Neural cell (in vitro differentiated cells): ENCODE measurements around the gene TNS1. TPM values are rescaled to one million over a fixed set of nuclear protein-coding genes. Genes with fewer than 3 reads are reported as not detected.

Experiments
- H2AFZ ChIP-seq: fragments of 200-600, 300-800 bp; sonication (generic), shearing (Covaris generic); 2 replicates; pipeline ENCODE4 v1.6.0; 2014; ENCODE audit warnings: low read depth, mild to moderate bottlenecking, antibody characterized with exemption, low read length, moderate library complexity
- H3F3A ChIP-seq: fragments of 200-600 bp; shearing (Covaris generic); 2 replicates; pipeline ENCODE4 v1.6.1; 2016; ENCODE audit warnings: mild to moderate bottlenecking, moderate library complexity, mixed read lengths, antibody characterized with exemption, low read length; ENCODE audit not compliant: insufficient read depth, poor library complexity, severe bottlenecking
- H3K27ac ChIP-seq: fragments of 200-600, 300-800 bp; sonication (generic), shearing (Covaris generic); 2 replicates; pipeline ENCODE4 v1.5.1; 2014; ENCODE audit warnings: mild to moderate bottlenecking, low read length, moderate library complexity
- H3K27me3 ChIP-seq: fragments of 300-800, 200-600 bp; sonication (generic), shearing (Covaris generic); 2 replicates; pipeline ENCODE4 v1.6.0; 2014; ENCODE audit warnings: mild to moderate bottlenecking, low read depth, low read length, moderate library complexity; ENCODE audit not compliant: insufficient read depth
- H3K36me3 ChIP-seq: fragments of 300-800, 200-600 bp; sonication (generic), shearing (Covaris generic); 2 replicates; pipeline ENCODE4 v1.5.1; 2014; ENCODE audit warnings: mild to moderate bottlenecking, antibody characterized with exemption, low read length, moderate library complexity; ENCODE audit not compliant: insufficient read depth
- H3K4me2 ChIP-seq: fragments of 300-800, 200-600 bp; sonication (generic), shearing (Covaris generic); 2 replicates; pipeline ENCODE4 v1.6.0; 2014; ENCODE audit warnings: mild to moderate bottlenecking, low read length
- H3K4me3 ChIP-seq: fragments of 300-800, 200-600 bp; sonication (generic), shearing (Covaris generic); 2 replicates; pipeline ENCODE4 v1.5.1; 2014; ENCODE audit warnings: mild to moderate bottlenecking, low read length, moderate library complexity
- H3K79me2 ChIP-seq: fragments of 200-600 bp; shearing (Covaris generic); replicated peaks from 2 replicates; pipeline ENCODE4 v1.6.0; 2014; ENCODE audit warnings: mild to moderate bottlenecking, low read length, moderate library complexity; ENCODE audit not compliant: insufficient read depth
- H3K9ac ChIP-seq: fragments of 300-800, 200-600 bp; sonication (generic), shearing (Covaris generic); 2 replicates; pipeline ENCODE4 v1.6.1; 2016; ENCODE audit warnings: mild to moderate bottlenecking, low read length, mixed read lengths
- H3K9me2 ChIP-seq: fragments of 200-600 bp; shearing (Covaris generic); 2 replicates; pipeline ENCODE4 v1.6.1; 2016; ENCODE audit warnings: mild to moderate bottlenecking, low read length, mixed read lengths; ENCODE audit not compliant: insufficient read depth
- H3K9me3 ChIP-seq: fragments of 200-600, 300-800 bp; sonication (generic), shearing (Covaris generic); 2 replicates; pipeline ENCODE4 v1.6.1; 2016; ENCODE audit warnings: mild to moderate bottlenecking, mixed run types, low read length, moderate library complexity, mixed read lengths
- H4K20me1 ChIP-seq: fragments of 200-600 bp; shearing (Covaris generic); 2 replicates; pipeline ENCODE4 v1.6.1; 2016; ENCODE audit warnings: mild to moderate bottlenecking, mixed run types; ENCODE audit not compliant: insufficient read depth
- EP300 ChIP-seq: fragments of 450-650 bp; conservative IDR thresholded peaks from 2 replicates; pipeline ENCODE4 v1.6.1; 2014; ENCODE audit warnings: antibody characterized with exemption, mild to moderate bottlenecking, moderate library complexity; ENCODE audit not compliant: poor library complexity, severe bottlenecking
- EZH2 ChIP-seq: fragments of 200-600, 300-800 bp; shearing (Covaris generic), sonication (generic); IDR thresholded peaks from 2 replicates; pipeline ENCODE4 v1.6.1; 2014; ENCODE audit warnings: antibody characterized with exemption, low read length, borderline replicate concordance, mild to moderate bottlenecking; ENCODE audit not compliant: insufficient read depth, poor library complexity, severe bottlenecking
- MXI1 ChIP-seq: fragments of 450-650 bp; conservative IDR thresholded peaks from 2 replicates; pipeline ENCODE4 v1.6.1; 2014; ENCODE audit warnings: antibody characterized with exemption, mild to moderate bottlenecking; ENCODE audit not compliant: poor library complexity, severe bottlenecking
- POLR2AphosphoS5 ChIP-seq: IDR thresholded peaks from 2 replicates; pipeline ENCODE4 v1.6.1; 2012
- RAD21 ChIP-seq: fragments of 450-650 bp; conservative IDR thresholded peaks from 2 replicates; pipeline ENCODE4 v1.6.1; 2014; ENCODE audit warnings: antibody characterized with exemption, mild to moderate bottlenecking, moderate library complexity
- SMC3 ChIP-seq: fragments of 450-650 bp; conservative IDR thresholded peaks from 2 replicates; pipeline ENCODE4 v1.6.1; 2014; ENCODE audit warnings: antibody characterized with exemption, mild to moderate bottlenecking, moderate library complexity; ENCODE audit not compliant: poor library complexity
- TAF1 ChIP-seq: IDR thresholded peaks from 2 replicates; pipeline ENCODE4 v1.6.1; 2012; ENCODE audit warnings: low read depth
- polyA plus RNA-seq: library from polyadenylated mRNA; depleted of rRNA; stranded (reverse); fragments of >200 nt; gene quantifications from 2 replicates; pipeline ENCODE4 v1.2.3, GENCODE V29; 2014
- TF ChIP-seq, protein P1 (sequence below): IDR thresholded peaks from 2 replicates; pipeline ENCODE4 v1.6.1; 2012; ENCODE audit warnings: borderline replicate concordance
- TF ChIP-seq, protein P2 (sequence below): fragments of 450-650 bp; IDR thresholded peaks from 2 replicates; pipeline ENCODE4 v1.5.1; 2014; ENCODE audit warnings: antibody characterized with exemption, mild to moderate bottlenecking, moderate library complexity; ENCODE audit not compliant: poor library complexity, severe bottlenecking

The TNS1 gene
- polyA plus RNA-seq, 1 donor from 2014 or later = 1.5 TPM

DNA sequence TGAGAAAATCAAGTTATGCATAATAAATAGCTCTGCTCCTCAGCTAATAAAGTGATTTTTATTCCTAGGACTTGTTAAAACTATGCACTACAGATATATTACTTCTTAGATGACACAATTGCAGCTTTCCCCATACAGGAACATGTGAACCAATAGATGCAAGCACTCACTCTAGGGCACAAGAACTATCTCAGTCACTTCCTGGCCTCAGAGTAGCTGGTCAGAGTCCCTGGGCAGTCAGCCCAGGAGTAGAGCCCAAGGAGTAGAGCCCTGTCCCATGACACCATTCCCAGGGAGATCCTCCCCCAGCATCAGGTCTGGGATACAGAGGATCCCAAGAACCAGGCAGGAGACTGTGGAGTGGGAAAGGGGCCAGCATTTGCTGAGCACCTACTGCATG lies 2.7 kb downstream of the TNS1 start:
- H3K79me2 ChIP-seq = no peaks in the 10 kb centered on the region
- no peak overlapping the region for H3K4me2 ChIP-seq
- no peak overlapping the region for H2AFZ ChIP-seq
- no peak overlapping the region for H3K27ac ChIP-seq
- no peaks in the 10 kb centered on the region for H3F3A ChIP-seq
- H3K36me3 ChIP-seq = no peaks in the 10 kb centered on the region
- H3K9ac ChIP-seq = no peak overlapping the region
- no peaks in the 10 kb centered on the region for H4K20me1 ChIP-seq
- no peaks in the 10 kb centered on the region for H3K9me3 ChIP-seq
- H3K4me3 ChIP-seq = no peak overlapping the region
- no peaks in the 10 kb centered on the region for H3K27me3 ChIP-seq
- no peaks in the 10 kb centered on the region for H3K9me2 ChIP-seq
- TF ChIP-seq, protein P1, sequence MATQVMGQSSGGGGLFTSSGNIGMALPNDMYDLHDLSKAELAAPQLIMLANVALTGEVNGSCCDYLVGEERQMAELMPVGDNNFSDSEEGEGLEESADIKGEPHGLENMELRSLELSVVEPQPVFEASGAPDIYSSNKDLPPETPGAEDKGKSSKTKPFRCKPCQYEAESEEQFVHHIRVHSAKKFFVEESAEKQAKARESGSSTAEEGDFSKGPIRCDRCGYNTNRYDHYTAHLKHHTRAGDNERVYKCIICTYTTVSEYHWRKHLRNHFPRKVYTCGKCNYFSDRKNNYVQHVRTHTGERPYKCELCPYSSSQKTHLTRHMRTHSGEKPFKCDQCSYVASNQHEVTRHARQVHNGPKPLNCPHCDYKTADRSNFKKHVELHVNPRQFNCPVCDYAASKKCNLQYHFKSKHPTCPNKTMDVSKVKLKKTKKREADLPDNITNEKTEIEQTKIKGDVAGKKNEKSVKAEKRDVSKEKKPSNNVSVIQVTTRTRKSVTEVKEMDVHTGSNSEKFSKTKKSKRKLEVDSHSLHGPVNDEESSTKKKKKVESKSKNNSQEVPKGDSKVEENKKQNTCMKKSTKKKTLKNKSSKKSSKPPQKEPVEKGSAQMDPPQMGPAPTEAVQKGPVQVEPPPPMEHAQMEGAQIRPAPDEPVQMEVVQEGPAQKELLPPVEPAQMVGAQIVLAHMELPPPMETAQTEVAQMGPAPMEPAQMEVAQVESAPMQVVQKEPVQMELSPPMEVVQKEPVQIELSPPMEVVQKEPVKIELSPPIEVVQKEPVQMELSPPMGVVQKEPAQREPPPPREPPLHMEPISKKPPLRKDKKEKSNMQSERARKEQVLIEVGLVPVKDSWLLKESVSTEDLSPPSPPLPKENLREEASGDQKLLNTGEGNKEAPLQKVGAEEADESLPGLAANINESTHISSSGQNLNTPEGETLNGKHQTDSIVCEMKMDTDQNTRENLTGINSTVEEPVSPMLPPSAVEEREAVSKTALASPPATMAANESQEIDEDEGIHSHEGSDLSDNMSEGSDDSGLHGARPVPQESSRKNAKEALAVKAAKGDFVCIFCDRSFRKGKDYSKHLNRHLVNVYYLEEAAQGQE = no peak
- TF ChIP-seq SMC3 = no peak
- no peak for TF ChIP-seq EP300
- TF ChIP-seq POLR2AphosphoS5 = no peak
- no peak for TF ChIP-seq MXI1
- TF ChIP-seq TAF1 = no peak

DNA sequence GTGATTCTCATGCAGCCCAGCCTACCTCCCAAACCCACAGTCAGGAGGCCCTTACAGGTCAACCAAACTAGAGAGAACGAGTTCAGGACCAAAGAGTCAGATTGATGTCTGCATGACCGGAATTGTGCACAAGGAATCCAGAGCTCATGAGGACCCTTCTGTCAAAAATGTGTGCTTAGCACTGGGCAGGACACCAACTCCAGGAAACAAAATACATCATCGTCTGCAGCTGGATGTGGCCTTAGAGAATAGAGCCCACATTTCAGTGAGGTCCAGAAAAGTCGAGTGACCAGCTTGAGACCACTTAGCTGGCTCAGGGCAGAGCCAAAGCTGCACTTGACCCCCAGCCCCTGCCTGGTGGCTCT lies 3.2 kb downstream of the TNS1 start:
- Histone ChIP-seq H3K9me2 (no peaks in the 10 kb centered on the region), H3K27ac (no peak overlapping the region), H3K27me3 (no peaks in the 10 kb centered on the region), H3K9me3 (no peaks in the 10 kb centered on the region), H3F3A (no peaks in the 10 kb centered on the region), H3K36me3 (no peaks in the 10 kb centered on the region), H3K9ac (no peak overlapping the region), H2AFZ (no peak overlapping the region), H4K20me1 (no peaks in the 10 kb centered on the region), H3K4me3 (no peak overlapping the region), H3K79me2 (no peaks in the 10 kb centered on the region), H3K4me2 (no peak overlapping the region)
- TF ChIP-seq, protein P2, sequence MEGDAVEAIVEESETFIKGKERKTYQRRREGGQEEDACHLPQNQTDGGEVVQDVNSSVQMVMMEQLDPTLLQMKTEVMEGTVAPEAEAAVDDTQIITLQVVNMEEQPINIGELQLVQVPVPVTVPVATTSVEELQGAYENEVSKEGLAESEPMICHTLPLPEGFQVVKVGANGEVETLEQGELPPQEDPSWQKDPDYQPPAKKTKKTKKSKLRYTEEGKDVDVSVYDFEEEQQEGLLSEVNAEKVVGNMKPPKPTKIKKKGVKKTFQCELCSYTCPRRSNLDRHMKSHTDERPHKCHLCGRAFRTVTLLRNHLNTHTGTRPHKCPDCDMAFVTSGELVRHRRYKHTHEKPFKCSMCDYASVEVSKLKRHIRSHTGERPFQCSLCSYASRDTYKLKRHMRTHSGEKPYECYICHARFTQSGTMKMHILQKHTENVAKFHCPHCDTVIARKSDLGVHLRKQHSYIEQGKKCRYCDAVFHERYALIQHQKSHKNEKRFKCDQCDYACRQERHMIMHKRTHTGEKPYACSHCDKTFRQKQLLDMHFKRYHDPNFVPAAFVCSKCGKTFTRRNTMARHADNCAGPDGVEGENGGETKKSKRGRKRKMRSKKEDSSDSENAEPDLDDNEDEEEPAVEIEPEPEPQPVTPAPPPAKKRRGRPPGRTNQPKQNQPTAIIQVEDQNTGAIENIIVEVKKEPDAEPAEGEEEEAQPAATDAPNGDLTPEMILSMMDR = no peak
- TF ChIP-seq SMC3 = no peak
- TF ChIP-seq, protein P1 = no peak
- no peak for TF ChIP-seq POLR2AphosphoS5
- TF ChIP-seq EP300 = no peak
- no peak for TF ChIP-seq MXI1
- TF ChIP-seq TAF1 = no peak
- no peak for TF ChIP-seq EZH2
- no peak for TF ChIP-seq RAD21
